Brain pericyte (primary cell): ENCODE results near the gene ST6GALNAC3.
"Not testable (repeated sequence)": the region's sequence is repeated elsewhere in the genome, so short reads cannot be mapped to it uniquely, and the experiment has no call there.

Source experiments
- DNase-seq: peaks from one replicate; pipeline ENCODE4 v3.0.0-alpha.2; 2012; ENCODE audit warnings: low read depth, low spot score

ST6GALNAC3 gene

DNA sequence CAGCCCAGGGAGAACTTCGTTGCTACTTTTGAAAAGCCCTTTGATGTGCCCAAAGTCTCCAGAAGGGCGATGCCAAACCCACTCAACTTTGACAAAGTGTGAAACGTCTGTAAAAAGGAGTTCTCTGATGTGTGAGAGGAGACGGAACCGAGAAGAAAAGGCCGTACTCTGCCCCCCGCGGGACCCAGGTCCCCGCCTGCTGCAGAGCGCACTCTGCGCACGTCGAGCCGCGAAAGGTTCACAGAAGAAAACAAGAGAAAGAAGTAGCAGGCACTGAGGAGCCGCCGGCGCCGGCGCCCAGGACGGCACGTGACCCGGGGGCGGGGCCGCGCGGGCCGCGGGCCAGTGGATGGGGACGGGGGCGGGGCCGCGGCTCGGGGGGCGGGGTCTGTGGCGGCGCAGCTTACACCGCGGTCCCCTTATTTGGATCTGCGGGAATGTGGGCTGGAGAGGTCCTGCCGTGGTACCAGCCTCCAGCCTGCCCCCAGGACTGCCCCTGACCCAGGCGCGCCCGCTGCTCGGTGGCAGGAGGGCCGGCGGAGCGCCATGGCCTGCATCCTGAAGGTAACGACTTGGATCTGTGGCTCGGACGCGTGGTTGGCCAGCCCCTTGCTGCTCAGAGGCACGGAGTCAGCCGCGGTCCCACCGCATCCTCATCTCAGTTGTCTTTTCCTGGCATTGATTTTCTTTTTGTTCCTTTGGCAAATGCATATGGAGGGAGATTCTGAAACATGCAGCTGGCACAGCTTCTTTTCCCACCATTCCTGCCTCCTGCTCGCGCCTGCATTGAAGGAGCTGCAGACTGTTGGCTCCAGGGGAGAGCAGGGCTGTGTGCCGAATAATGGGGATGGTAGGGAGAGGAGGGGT, at the start of gene ST6GALNAC3:
TSS of gene ST6GALNAC3 (plus strand) at position 426 of the 867 bp plus-strand sequence.
- no peak for DNase-seq

DNA sequence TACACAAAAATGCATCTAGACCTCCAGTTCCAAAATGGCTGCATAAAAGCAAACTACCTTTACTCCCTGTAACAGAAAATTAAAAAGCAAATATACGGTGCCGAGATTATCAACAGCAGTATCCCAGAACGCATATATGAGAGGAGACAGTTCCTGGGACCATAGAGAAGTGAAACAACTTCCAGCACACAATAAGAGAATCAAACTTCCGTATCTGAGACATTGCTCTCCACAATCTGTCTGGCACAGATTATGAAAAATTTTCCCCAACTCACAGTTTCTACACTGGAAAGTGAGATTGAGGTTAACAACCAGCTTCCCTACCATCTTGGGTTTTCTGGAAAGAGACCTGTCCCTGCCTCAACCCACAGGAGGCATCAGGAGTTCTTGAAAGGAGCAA, 47.2 kb upstream of the ST6GALNAC3 start:
- DNase-seq: no peak

DNA sequence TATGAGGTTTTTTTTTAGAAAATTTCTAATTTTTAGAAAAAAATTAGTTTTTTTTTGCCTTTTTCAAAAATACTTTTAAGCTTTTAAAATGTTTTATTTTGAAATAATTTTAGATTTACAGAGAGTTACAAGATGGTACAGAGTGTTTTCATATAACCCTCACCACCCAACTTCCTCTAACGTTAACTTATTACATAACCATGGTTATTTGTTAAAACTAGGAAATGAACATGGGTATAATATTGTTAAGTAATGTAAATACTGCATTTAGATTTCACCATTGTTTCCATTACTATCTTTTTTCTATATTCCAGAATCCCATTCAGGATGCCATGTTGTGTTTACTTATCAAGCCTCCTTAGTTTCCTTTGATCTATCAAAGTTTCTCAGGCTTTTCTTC, 45.2 kb upstream of the ST6GALNAC3 start:
- no peak for DNase-seq

DNA sequence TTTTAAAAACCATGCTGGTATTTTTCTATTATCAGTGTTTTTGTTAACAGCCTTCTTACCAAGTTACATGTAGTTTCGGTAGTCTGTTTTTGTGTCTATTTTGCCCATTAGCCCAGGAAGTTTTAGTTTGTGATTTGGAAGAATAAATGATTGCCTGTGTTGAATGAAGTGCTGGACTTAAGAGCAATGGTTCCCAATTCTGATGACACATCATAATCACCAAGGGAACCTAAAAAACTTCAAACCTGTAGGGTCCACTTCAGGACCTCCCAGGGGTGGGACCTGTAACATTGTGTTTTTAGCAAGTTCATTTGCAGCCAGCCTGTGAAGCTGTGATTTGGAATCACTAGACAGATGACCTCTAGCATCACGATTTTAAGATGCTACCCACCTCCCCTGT, 43.0 kb upstream of the ST6GALNAC3 start:
- DNase-seq: no peak

DNA sequence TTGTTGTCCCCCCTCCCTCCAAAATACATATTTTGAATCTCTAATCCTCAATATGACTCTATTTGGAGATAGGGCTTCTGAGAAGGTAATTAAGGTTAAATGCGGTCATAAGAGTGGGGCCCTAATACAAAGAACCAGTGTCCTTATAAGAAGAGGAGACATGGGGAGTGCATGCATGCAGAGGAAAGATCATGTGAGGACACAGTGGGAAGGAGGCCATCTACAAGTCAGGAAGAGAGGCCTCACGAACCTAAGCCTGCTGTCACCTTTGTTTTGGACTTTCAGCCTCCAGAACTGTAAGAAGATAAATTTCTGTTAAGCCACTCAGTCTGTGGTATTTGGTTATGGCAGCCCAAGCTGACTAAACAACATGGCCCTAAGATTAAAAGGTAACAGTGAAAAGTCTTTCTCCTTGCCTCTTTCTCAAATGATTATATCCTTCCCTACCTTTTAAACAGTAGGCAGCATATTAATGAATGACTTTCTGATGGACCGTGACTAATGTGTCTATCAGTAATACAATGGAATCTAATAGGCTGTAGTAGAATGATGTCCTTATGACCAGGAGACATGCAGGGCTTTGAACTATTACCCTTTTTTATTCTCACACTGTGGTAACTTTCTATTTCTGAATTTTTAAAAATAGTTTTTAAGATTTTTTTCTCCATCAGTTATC, 40.6 kb upstream of the ST6GALNAC3 start:
- DNase-seq: no peak

DNA sequence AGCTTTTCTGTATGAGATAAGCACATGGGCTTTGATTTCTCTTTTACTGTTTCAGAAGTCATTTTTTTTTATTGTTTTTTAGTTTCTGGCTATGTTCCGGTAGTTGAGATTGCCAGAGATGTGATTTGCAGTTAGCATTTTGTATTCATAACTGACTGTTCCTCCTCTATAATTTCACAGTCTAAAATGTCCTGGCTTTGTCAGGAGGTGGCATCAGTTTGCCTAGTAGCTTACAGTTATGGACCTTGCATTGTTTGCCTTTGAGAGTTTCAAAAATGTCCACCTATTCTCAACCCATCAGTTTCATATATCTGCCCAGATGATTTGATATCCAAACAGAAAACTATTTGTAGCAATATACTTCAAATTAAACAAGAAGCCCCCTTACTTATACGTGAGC, 39.5 kb upstream of the ST6GALNAC3 start:
- no peak for DNase-seq

DNA sequence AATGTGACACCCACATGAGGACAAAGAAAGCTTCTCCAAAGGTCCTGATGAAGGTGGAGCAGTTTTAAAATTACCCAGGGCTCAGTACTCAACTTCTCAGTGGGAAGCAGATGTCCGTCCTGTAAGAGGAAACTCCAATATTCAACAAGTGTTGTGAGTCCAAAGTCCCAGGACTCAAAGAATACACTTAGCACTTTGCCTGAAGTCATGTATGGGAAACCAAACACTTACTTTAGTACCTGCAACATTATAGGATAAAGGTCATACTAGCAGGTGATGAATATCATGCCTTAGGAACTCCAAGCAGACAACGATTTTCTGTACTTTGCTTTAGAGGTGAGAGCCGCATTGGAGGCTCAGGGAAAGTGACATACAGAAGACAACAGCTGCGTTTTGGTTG, 37.2 kb upstream of the ST6GALNAC3 start:
- DNase-seq: no peak

DNA sequence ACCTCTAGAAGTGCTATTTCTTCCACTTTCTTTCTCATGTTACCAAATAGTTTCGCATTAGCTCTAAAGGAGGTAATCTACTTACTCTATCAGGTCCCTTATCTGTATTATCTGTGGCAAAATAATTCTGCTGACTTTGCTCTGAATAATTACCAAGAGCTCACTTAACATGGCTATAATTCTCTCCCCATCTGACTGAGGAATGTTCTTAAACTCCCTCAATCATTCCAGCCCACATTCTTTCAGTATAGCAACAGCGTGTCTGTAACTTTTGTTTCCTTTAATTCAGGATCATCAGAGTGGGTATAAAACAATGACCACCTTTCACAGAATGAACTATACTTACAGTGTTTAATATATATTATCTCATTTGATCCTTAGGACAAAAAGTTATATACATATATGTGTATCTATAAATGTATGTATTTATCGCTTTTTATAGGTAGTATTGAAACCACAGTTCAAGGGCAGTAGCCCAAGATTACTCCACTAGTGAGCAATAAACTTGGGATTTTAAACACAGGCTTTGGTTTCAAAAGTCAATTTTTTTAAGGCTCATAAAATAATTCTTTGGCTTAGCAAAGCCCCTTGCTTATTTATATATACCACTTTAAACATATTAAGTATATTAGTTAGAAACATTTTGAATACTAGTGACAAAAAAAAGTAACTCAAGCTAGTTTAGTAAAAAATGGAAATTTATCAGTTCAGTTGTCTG, 36.1 kb upstream of the ST6GALNAC3 start:
- DNase-seq: no peak

DNA sequence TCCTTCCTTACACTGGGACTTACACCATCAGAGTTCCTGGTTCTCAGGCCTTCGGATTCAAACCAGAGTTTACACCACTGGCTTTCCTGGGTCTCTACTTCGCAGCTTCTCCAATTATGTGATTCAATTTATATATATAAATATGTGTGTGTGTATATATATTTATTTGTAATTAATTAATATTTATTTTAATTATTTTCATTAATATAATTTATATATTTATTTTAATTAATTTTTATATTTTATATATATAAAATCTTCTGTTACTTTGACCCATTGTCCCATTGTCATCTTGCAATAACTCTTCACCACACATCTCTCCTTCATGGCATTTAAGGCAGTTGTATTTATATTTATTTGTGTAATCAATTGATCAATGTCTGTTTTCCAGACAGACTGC, 28.4 kb upstream of the ST6GALNAC3 start:
- no peak for DNase-seq

DNA sequence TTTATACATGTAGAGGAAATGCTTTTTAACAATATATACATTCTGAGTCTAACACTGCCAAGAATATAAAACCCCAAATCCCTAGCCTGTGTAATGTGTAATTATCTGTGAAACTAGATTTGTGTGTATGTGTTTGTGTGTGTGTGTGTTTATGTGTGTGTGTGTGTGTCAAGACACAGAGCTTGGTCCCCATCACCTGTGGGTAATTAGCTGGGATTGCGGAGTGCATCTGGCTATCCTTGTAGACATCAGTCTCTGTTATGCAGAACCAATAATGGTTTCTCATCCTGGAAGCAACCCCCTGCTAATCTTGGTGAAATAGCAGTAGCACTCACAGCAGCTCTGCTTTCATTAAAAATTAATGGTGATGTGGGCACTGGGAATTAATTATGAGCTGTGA, 26.3 kb upstream of the ST6GALNAC3 start:
- no peak for DNase-seq

DNA sequence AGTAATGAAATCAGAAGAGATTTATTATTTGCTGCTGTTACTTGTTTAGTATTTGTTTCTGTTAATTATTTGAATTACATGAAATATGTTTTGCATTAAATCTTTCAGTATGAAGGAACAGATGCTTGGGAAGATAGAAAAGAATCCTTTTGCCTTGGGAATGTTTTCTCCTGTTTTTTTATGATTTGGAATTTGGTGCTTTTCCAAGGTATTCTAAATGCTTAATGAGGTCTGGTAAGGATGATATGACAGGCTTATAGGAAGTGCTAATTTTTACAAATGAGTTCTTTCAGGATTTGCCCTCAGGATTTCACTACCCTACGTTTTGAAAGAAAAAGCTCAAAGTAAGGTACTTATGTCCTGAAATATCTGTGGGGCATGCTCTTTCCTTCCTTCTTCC, 25.6 kb upstream of the ST6GALNAC3 start:
- no peak for DNase-seq

DNA sequence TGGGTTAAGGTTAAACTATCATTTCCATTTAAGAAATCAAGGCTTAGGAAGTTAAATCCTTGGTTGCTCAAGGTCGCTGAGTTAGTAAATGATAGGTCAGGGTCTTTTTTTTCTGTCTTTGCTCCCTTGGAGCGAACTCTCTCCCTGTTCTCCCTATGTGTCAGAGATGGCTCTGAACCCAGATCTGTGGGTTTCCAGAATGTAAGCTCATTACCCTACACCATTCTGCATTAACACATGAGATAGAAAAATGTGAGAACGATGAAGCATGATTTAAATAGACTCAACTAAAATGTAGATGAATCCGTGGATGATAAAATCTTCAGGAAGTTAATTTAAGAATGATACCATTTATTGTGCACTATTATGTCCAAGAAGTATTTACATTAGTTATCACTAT, 25.0 kb upstream of the ST6GALNAC3 start:
- no peak for DNase-seq

DNA sequence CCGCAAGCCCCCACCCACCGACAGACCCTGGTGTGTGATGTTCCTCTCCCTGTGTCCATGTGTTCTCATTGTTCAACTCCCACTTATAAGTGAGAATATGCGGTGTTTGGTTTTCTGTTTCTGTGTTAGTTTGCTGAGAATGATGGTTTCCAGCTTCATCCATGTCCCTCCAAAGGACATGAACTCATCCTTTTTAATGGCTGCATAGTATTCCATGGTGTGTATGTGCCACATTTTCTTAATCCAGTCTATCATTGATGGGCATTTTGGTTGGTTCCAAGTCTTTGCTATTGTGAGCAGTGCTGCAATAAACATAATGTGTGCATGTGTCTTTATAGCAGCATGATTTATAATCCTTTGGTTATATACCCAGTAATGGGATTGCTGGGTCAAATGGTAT, 24.5 kb upstream of the ST6GALNAC3 start:
- DNase-seq: not testable (repeated sequence)

DNA sequence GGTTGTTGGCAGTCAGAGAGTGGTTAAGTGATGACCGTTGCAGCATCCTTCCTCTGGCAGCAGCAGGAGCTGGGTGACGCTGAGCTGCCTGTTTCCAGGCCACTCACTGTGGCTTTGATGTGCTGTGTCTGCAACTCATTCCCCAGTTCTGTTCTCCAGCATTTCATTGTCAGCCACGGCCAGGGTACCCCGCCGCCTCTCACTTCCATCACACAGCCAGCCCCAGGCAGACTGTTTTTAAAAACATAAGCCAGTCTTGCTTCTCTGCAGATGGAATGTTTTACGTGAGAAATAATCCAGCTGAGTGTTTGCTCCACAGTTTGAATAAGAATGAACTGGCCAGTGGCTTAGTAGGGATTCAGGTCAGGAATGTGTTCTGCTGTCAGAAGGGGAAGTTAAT, 21.5 kb upstream of the ST6GALNAC3 start:
- no peak for DNase-seq

DNA sequence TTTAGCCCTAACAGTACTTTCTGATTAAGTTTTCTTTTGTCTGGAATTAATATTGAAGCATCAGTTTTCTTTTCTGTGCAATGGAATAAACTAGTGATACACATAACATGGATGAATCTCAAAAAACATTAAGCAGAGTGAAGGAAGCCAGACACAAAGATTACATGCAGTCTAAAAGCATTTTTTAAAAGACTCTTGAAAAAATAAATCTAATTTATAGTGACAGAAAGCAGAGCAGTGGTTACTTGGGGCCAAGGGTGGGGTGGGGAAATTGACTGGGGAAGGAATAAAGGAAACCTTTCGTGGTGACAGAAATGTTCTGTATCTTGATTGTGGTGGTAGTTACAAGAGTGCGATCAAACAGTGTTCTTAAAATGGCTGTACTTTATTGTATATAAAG, 20.2 kb upstream of the ST6GALNAC3 start:
- DNase-seq: no peak

DNA sequence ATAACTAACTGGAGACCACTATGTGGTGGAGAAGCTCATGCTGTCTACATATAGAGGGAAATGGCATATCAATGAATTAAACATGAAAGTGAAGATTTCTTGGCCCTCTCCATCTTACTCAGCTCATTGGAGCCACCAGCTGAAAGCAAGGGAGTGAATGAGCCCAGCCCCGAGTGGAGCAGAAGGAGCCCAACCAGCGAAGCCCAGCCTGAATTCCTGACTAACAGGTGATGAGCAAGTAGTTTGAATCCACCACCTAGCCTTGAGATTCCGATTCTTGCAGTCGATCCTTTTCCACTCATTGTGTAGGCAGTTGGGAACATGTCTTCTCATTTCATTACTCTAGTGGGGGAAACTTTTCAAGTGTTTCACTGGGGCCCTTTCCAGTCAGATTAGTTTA, 18.6 kb upstream of the ST6GALNAC3 start:
- no peak for DNase-seq

DNA sequence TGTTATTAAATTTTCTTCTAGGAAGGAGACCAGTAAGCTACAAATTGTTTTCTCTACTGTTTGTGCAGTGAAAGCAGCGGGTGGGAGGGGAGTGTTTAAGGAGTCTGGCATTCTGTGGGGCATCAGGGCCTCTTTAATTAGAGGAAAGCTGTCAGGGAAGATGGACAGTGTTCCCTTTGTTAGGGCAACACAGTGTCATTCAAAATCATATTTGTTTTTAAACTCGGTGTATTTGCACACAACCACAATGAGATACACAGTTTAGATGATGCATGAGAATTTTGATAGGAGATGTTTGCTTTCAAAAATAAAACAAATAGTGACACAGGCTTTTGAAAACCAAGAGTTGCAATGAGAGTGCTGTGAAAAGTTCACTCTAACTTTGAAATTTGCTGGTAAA, 15.1 kb upstream of the ST6GALNAC3 start:
- no peak for DNase-seq

DNA sequence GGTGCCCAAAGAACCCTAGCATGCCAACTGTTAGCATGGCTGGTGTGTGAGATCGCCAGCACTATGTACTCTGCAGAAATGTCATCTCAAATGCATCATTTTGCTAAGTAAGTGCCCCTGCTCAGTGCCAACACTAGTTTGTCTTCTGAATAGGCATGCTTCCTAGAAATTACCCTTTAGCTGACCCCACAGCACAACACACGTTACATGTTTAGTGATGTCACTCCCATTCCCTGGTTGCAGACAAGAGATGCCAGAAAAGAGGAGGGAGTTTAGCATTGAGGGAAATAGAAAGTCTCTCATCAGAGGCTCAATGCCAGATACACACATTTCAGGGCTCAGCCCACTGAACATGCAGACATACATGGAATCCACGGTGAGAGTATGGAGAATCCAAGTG, 9.3 kb upstream of the ST6GALNAC3 start:
- DNase-seq: no peak

DNA sequence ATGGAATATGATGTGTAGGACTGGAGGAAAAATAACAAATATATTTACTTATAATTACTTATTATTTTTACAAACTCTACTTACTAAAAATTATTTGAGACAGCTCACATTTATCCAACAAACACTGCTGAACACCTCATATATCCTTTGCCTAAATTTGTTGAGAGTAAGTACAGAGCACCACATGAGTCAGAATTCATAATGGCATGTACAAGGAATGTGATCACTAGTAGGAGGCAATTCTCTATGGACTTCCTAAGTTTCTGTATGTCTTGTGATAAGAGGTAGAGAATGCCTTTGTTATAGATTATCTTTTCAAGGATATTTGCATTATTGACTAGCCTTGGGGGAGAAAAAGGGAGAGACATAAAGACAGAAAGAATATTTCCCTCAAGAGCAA, 8.2 kb upstream of the ST6GALNAC3 start:
- no peak for DNase-seq

DNA sequence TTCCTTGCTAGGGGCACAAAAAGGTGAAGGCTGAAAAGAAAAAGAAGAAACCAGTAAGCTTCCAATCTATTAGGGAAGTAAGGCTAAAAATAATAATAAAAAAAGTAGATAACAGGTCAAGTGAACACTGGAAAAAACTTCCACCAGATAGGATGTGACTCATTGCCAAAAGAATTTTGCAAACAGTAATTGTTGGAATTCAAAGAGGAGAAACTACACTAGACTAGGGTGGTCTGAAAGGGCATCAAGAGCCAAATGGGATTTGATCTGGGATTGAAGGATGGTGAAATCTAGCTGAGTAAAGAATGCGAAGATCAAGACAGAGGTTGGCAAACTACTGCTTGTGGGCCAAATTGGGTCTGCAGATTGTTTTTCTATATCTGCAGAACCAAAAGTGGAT, 6.0 kb upstream of the ST6GALNAC3 start:
- DNase-seq: no peak

DNA sequence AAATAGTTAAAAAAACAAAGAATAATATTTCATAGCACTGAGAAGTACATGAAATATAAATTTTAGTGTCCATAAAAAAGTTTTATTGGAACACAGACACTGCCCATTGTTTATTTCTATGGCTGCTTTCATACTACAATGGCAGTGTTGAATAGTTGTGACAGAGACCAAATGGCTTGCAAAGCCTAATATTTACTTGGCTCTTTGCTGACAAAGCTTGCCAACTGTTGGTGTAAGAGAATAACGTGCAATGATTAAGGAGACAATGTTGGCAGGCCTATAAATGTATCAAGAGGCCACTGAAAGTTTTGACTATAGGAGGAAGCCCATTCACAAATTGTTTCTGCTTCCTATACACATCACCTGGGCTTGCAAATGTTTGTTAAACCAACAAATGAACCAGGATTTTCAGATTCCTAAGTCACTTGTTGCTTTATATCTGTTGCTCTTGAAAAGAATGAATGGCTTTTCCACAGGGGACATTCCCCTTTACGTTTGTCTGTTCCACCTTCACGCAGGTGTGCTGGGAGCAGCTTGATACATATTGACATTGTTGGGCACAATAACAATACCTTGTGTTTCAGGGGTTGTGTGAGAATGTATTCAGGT, 5.5 kb upstream of the ST6GALNAC3 start:
- DNase-seq: no peak

DNA sequence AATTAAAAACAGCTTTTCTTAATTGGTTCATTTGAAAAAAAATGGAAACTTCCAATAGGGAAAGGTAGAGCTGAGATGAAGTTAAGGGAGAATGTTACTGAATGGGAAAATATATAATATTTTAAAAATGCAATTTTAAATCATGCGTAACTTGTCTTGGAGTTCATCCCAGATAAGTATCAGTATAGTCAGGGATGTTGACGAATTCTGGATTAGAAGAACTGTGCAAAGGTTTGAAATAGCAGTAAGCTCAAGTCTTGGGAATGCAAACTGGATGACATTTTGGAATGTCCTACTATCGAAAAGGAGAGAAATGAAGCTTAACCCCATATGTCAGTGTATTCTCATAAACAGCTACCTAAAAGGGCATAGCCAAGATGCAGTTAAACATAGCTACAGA, 4.0 kb upstream of the ST6GALNAC3 start:
- DNase-seq: no peak
